ENCODE measurements around the gene MLH3. TPM values are rescaled to one million over a fixed set of nuclear protein-coding genes. Genes with fewer than 3 reads are reported as not detected.

MLH3 gene
- total RNA-seq, 1 experiment from 2014 or later = 48.7 TPM

GRCh38 chr14:74968811-74969210 lies 82.5 kb downstream of the MLH3 start:
- H3K79me2 ChIP-seq (ENCODE audit: low read depth) = no peaks in the 10 kb centered on the region
- no peak for TF ChIP-seq EZH2 (IDR thresholded peaks at IDR 0.05; ENCODE audit: low read depth)
- TF ChIP-seq CTCF (conservative IDR thresholded peaks at IDR 0.05) = no peak
- no peak overlapping the region for H3K27ac ChIP-seq
- H3K36me3 ChIP-seq (ENCODE audit: low read depth) = no peaks in the 10 kb centered on the region
- H3K4me2 ChIP-seq = no peak overlapping the region
- no peak for DNase-seq
- H2AFZ ChIP-seq = no peak overlapping the region
- H3K4me3 ChIP-seq = no peak overlapping the region
- BruUV-seq (replicated peaks) = no TSS peak
- H3K27me3 ChIP-seq (ENCODE audit: insufficient read depth, low read depth) = no peaks in the 10 kb centered on the region
- H3K9me3 ChIP-seq (ENCODE audit: insufficient read depth, low read depth) = no peaks in the 10 kb centered on the region
- H3K4me1 ChIP-seq (replicated peaks; ENCODE audit: insufficient read depth) = peaks cover 23% of the 10 kb centered on the region
- ChIA-PET POLR2A (ENCODE audit: unreplicated experiment) (no interaction called here), CTCF (no interaction called here)
- H4K20me1 ChIP-seq (ENCODE audit: insufficient read depth) = no peaks in the 10 kb centered on the region
- H3F3A ChIP-seq (ENCODE audit: insufficient read depth, low read depth) = no peaks in the 10 kb centered on the region; the same call in 1 of the 2 replicates
- H3K9me2 ChIP-seq (ENCODE audit: insufficient read depth) = no peaks in the 10 kb centered on the region
- intact Hi-C loops (cut with micrococcal nuclease; ENCODE audit: unreplicated experiment) = no loop called here

DNA sequence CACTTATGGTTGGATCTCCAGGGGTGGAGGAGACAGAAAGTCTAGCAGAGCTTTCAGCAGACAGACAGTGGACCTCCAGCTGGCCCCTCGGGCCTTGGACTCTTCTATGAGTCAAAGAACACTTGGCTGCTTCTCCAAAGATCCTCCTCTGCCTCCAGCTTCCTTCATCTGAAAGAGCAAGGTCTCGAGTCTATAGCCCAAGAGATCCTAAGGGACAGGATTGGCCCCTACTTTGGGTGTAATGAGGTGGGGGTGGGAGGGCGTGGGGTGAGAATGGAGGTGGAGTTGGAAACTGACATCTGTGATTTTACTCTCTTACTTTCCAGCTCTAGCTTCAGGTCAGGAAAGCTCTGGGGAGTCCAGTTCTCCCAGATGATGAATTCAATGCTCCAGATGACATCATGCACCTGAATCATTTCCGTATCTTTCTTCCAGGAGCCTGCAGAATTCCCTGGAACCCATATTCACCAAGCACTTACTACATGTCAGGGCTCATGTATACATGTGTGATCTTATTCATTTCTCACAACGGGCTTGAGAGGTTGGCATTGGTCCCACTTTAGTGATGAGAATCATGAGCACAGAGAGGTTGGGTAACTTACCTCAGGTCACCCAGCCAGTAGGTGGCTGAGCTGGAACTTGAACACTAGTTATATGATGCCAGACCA lies 85.6 kb downstream of the MLH3 start:
- H3K4me1 ChIP-seq (replicated peaks; ENCODE audit: insufficient read depth) = peaks cover 26% of the 10 kb centered on the region
- H3K9me3 ChIP-seq (ENCODE audit: insufficient read depth, low read depth) = no peaks in the 10 kb centered on the region
- POLR2A ChIA-PET (ENCODE audit: unreplicated experiment) = interaction anchor here (0.6 kb wide), 1 partner anchor 70 kb away, joined by 4 read pairs; no protein-coding TSS in a partner anchor
- H3K4me2 ChIP-seq = peak overlapping the region; percentile 15
- no peak for DNase-seq
- no TSS peak for BruUV-seq (replicated peaks)
- TF ChIP-seq EZH2 (IDR thresholded peaks at IDR 0.05; ENCODE audit: low read depth) (no peak), CTCF (conservative IDR thresholded peaks at IDR 0.05) (no peak)
- H3K27ac ChIP-seq = peak overlapping the region; percentile 50
- H3K79me2 ChIP-seq (ENCODE audit: low read depth) = no peaks in the 10 kb centered on the region
- no peak overlapping the region for H3K4me3 ChIP-seq
- no peaks in the 10 kb centered on the region; the same call in 1 of the 2 replicates for H3F3A ChIP-seq (ENCODE audit: insufficient read depth, low read depth)
- H3K36me3 ChIP-seq (ENCODE audit: low read depth) = no peaks in the 10 kb centered on the region
- peak overlapping the region; percentile 3; the same call in 1 of the 2 replicates for H2AFZ ChIP-seq
- H3K27me3 ChIP-seq (ENCODE audit: insufficient read depth, low read depth) = no peaks in the 10 kb centered on the region
- H3K9me2 ChIP-seq (ENCODE audit: insufficient read depth) = no peaks in the 10 kb centered on the region
- CTCF ChIA-PET = interaction anchor here (1.2 kb wide), 1 partner anchor 16 kb away, joined by 3 read pairs; no protein-coding TSS in a partner anchor
- H4K20me1 ChIP-seq (ENCODE audit: insufficient read depth) = no peaks in the 10 kb centered on the region
- intact Hi-C loops (cut with micrococcal nuclease; ENCODE audit: unreplicated experiment) = no loop called here

DNA sequence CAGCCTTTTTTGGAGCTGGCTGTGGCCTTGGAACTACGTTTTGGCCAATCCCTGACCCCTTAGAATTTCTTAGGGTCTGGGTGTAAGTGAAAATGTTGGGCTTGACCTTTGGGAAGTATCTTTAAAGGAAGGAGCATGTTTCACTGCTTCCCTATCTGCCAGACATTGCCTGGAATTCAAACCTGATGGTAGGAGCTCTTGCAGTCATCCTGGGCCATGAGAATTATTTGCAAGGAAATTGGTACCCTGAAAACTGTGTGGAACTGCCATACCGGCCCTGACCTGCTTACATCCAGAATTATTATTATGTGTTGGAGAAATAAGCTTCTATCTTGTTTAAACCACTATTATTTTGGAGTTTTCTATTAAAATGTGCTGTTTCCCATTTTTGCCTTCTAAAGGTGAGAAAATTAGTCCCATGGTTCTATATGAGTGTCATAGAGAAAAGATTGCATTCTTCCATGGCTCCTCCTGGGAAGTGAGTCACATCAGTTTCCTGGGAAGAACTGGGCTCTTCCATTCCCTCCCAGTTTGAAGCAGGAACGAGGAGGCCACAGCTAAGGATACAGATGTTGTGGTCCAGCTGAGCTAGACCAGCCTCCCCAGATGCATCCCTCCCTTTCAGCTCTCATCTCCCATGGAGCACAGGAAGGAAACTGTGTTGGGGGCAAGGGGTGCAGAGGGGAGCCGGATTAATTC lies 86.3 kb downstream of the MLH3 start:
- Histone ChIP-seq H2AFZ (no peak overlapping the region), H3K9me3 (ENCODE audit: insufficient read depth, low read depth) (no peaks in the 10 kb centered on the region), H3K27me3 (ENCODE audit: insufficient read depth, low read depth) (no peaks in the 10 kb centered on the region), H3K27ac (peak overlapping the region; percentile 50), H3F3A (ENCODE audit: insufficient read depth, low read depth) (no peaks in the 10 kb centered on the region; the same call in 1 of the 2 replicates), H3K4me1 (replicated peaks; ENCODE audit: insufficient read depth) (peaks cover 32% of the 10 kb centered on the region), H3K4me2 (peak overlapping the region; percentile 15), H3K9me2 (ENCODE audit: insufficient read depth) (no peaks in the 10 kb centered on the region), H3K4me3 (no peak overlapping the region), H3K79me2 (ENCODE audit: low read depth) (no peaks in the 10 kb centered on the region), H4K20me1 (ENCODE audit: insufficient read depth) (no peaks in the 10 kb centered on the region), H3K36me3 (ENCODE audit: low read depth) (no peaks in the 10 kb centered on the region)
- TF ChIP-seq CTCF (conservative IDR thresholded peaks at IDR 0.05) (no peak), EZH2 (IDR thresholded peaks at IDR 0.05; ENCODE audit: low read depth) (no peak)
- intact Hi-C loops (cut with micrococcal nuclease; ENCODE audit: unreplicated experiment) = no loop called here
- CTCF ChIA-PET = interaction anchor here (1.2 to 1.7 kb wide), 4 partner anchors 10 to 23 kb away, joined by 3 to 4 read pairs (median 4); no protein-coding TSS in a partner anchor
- BruUV-seq (replicated peaks) = no TSS peak
- POLR2A ChIA-PET (ENCODE audit: unreplicated experiment) = no interaction called here
- DNase-seq = no peak

Other genes starting within 250 kb of the MLH3 start
- not detected in 2 replicates for gene PROX2, start 175.3 kb downstream of the MLH3 start, total RNA-seq (2021)
- 309 and 320 TPM in 2 replicates for gene DLST, start 169.6 kb downstream of the MLH3 start, total RNA-seq (2021)
- gene RPS6KL1, start 128.2 kb downstream of the MLH3 start, total RNA-seq (2021) = 3.4 and 4.2 TPM in 2 replicates
- 8.9 and 11.7 TPM in 2 replicates for gene PGF, start 95.9 kb downstream of the MLH3 start, total RNA-seq (2021)
- gene EIF2B2, start 48.5 kb downstream of the MLH3 start, total RNA-seq (2021) = 131 and 139 TPM in 2 replicates
- gene ACYP1, start 12.6 kb upstream of the MLH3 start, total RNA-seq (2021) = 46.5 and 98.9 TPM in 2 replicates
- 11.9 and 13.8 TPM in 2 replicates for gene ZC2HC1C, start 18.2 kb upstream of the MLH3 start, total RNA-seq (2021)
- gene NEK9, start 75.6 kb upstream of the MLH3 start, total RNA-seq (2021) = 170 and 174 TPM in 2 replicates
- 709 and 770 TPM in 2 replicates for gene TMED10, start 125.1 kb upstream of the MLH3 start, total RNA-seq (2021)
- gene FOS, start 227.4 kb upstream of the MLH3 start, total RNA-seq (2021) = 84.6 and 154 TPM in 2 replicates

Measured in PC-9 (cell line).